ENCODE data around the gene RNF138. TPM values are rescaled to one million over a fixed set of nuclear protein-coding genes. Genes with fewer than 3 reads are reported as not detected.
"Not testable (repeated sequence)": the region's sequence is repeated elsewhere in the genome, so short reads cannot be mapped to it uniquely, and the experiment has no call there.

The RNF138 gene
- total RNA-seq, 2 experiments from 2014 or later, result 84.4 to 85.1 TPM

DNA sequence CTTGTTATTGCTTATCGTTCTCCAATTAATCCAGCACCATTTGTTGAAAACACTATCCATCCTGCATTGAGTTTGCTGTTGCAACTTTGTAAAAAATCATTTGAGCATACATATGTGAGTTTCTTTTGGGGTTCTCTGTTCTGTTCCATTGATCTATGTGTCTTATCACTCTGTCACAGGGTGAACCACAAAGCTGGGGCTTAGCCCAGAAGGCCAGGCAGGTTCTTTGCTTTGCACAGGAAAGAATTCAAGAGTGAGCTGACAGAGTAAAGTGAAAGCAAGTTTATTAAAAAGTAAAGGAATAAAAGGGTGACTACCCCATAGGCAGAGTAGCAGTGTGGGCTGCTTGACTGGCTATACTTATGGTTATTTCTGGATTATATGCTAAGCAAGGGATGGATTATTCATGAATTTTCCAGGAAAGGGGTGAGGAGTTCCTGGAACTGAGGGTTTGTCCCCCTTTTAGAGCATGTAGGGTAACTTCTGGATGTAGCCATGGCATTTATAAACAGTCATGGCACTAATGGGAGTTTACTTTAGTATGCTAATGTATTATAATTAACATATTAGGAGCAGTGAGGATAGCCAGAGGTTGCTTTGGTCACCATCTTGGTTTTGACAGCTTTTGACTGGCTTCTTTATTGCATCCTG is 46.8 kb downstream of the RNF138 start:
- Mint-ChIP-seq H3K27ac (peak overlapping the region; percentile 9), H3K36me3 (ENCODE audit: low read depth) (peaks cover 6% of the 10 kb centered on the region), H3K4me1 (peaks cover 5% of the 10 kb centered on the region), H3K4me3 (no peak overlapping the region), H3K9me3 (ENCODE audit: low read depth) (no peaks in the 10 kb centered on the region), H3K27me3 (no peaks in the 10 kb centered on the region)
- ChIA-PET CTCF (interaction anchor here (0.6 to 1.4 kb wide), 2 partner anchors 19 to 84 kb away, joined by 3 to 6 read pairs; no protein-coding TSS in a partner anchor), POLR2A (no interaction called here)
- no peak for DNase-seq
- peak; percentile 61 for ATAC-seq
- intact Hi-C loops (cut with DNase I, micrococcal nuclease), result no loop called here

DNA sequence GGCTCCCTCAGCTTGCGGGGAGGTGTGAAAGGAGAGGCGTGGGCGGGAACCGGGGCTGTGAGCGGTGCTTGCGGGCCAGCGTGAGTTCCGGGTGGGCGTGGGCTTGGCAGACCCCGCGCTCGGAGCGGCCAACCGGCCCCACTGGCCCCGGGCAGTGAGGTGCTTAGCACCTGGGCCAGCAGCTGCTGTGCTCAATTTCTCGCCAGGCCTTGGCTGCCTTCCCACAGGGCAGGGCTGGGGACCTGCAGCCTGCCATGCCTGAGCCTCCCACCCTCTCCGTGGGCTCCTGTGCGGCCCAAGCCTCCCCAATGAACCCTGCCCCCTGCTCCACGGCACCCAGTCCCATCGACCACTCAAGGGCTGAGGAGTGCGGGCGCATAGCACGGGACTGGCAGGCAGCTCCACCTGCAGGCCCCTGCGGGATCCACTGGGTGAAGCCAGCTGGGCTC is 48.2 kb downstream of the RNF138 start:
- Mint-ChIP-seq H3K9me3 (ENCODE audit: low read depth) (no peaks in the 10 kb centered on the region), H3K4me3 (no peak overlapping the region), H3K27me3 (no peaks in the 10 kb centered on the region), H3K4me1 (peaks cover 5% of the 10 kb centered on the region), H3K27ac (no peak overlapping the region), H3K36me3 (ENCODE audit: low read depth) (peaks cover 6% of the 10 kb centered on the region)
- ATAC-seq (no peak), DNase-seq (no peak)
- intact Hi-C loops (cut with DNase I, micrococcal nuclease), result no loop called here
- ChIA-PET POLR2A (interaction anchor here (0.8 kb wide), 1 partner anchor 27 kb away, joined by 3 read pairs; no protein-coding TSS in a partner anchor), CTCF (interaction anchor here (0.7 to 1.4 kb wide), 3 partner anchors 11 to 235 kb away, joined by 3 to 6 read pairs (median 4); no protein-coding TSS in a partner anchor)

DNA sequence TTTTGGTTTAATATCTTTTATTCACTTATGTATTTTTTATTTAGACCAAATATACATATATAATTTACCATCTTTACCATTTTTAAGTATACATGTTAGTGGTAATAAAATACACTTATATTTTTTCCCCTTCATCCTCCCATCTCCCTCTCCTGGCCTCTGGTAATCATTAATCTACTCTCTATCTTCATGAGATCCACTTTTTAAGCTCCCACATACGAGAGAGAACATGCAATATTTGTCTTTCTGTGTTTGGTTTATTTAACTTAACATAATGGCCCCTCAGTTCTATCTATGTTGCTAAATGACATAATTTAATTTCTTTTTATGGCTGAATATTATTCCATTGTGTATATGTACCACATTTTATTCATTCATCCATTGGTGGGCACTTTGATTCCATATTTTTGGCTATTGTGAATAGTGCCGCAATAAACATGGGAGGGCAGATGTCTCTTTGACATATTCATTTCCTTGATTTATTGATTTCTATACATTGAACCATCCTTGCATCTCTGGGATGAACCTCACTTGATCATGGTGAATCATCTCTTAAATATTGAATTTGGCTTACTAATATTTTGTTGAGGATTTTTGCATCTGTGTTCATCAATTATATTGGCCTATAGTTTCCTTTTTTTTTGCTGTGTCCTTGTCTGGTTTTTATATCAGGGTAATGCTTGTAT is 56.7 kb downstream of the RNF138 start:
- Mint-ChIP-seq H3K4me1 (peaks cover 7% of the 10 kb centered on the region), H3K9me3 (ENCODE audit: low read depth) (no peaks in the 10 kb centered on the region), H3K27me3 (no peaks in the 10 kb centered on the region), H3K27ac (no peak overlapping the region), H3K36me3 (ENCODE audit: low read depth) (no peaks in the 10 kb centered on the region), H3K4me3 (no peak overlapping the region)
- CTCF ChIA-PET, result interaction anchor here (1.1 kb wide), 1 partner anchor 10 kb away, joined by 4 read pairs; no protein-coding TSS in a partner anchor
- DNase-seq (no peak), ATAC-seq (no peak)
- POLR2A ChIA-PET, result no interaction called here
- intact Hi-C loops (cut with DNase I, micrococcal nuclease), result no loop called here

GRCh38 chr18:32152705-32153448 is 61.2 kb downstream of the RNF138 start:
- no peak overlapping the region for H3K4me3 Mint-ChIP-seq

DNA sequence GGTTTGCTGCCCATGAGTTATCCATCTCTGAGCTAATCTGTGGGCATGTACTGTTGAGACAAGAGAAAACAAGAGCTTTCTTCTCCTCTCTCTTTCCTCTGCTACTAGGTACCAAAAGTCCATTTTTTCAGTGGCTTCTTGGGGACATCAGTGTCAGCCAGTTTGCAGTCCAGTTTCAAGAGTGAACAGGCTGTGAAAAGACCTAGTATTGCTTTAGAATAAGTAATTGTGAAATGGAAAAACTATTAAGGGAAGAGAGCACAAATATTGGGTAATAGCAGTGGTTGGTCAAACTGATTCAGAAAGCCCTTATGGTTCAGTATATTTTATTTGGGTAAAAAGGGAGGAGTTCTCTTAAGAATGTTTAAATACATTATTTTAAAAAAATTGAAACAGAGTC is 65.2 kb downstream of the RNF138 start:
- ATAC-seq (no peak), DNase-seq (no peak)
- ChIA-PET POLR2A (no interaction called here), CTCF (interaction anchor here (0.7 to 7.5 kb wide), 5 partner anchors 17 to 394 kb away, joined by 3 to 98 read pairs (median 3); no protein-coding TSS in a partner anchor)
- Mint-ChIP-seq H3K4me3 (no peak overlapping the region), H3K9me3 (ENCODE audit: low read depth) (no peaks in the 10 kb centered on the region), H3K27me3 (peaks cover 7% of the 10 kb centered on the region), H3K4me1 (peaks cover 9% of the 10 kb centered on the region), H3K36me3 (ENCODE audit: low read depth) (no peaks in the 10 kb centered on the region), H3K27ac (no peak overlapping the region)
- intact Hi-C loops (cut with DNase I, micrococcal nuclease), result loop anchor here (5.0 to 10.0 kb wide), 3 partner anchors 115 to 130 kb away; no protein-coding TSS in a partner anchor

More at GRCh38 chr18:32152705-32153448, 61.2 kb downstream of the RNF138 start:
- H3K27ac Mint-ChIP-seq, result no peak overlapping the region
- intact Hi-C loops (cut with DNase I, micrococcal nuclease), result loop anchor here in 1 of 2 experiments (10.0 kb wide), 1 partner anchor 122 kb away; no protein-coding TSS in a partner anchor
- CTCF ChIA-PET, result interaction anchor here (0.6 to 2.0 kb wide), 5 partner anchors 22 to 401 kb away, joined by 3 to 4 read pairs (median 3); no protein-coding TSS in a partner anchor
- peaks cover 5% of the 10 kb centered on the region for H3K27me3 Mint-ChIP-seq
- POLR2A ChIA-PET, result no interaction called here
- no peaks in the 10 kb centered on the region for H3K9me3 Mint-ChIP-seq (ENCODE audit: low read depth)
- no peak for DNase-seq
- peak; percentile 48 for ATAC-seq
- peaks cover 7% of the 10 kb centered on the region for H3K4me1 Mint-ChIP-seq
- H3K36me3 Mint-ChIP-seq (ENCODE audit: low read depth), result no peaks in the 10 kb centered on the region

GRCh38 chr18:32157580-32157979 is 65.9 kb downstream of the RNF138 start:
- ChIA-PET CTCF (interaction anchor here (0.6 to 7.5 kb wide), 33 partner anchors 9 to 447 kb away, joined by 3 to 98 read pairs (median 4); partner anchors contain the start of gene GAREM1), POLR2A (no interaction called here)
- DNase-seq (no peak), ATAC-seq (no peak)
- Mint-ChIP-seq H3K9me3 (ENCODE audit: low read depth) (no peaks in the 10 kb centered on the region), H3K36me3 (ENCODE audit: low read depth) (no peaks in the 10 kb centered on the region), H3K27ac (no peak overlapping the region), H3K4me1 (peaks cover 9% of the 10 kb centered on the region), H3K27me3 (peaks cover 7% of the 10 kb centered on the region), H3K4me3 (no peak overlapping the region)
- intact Hi-C loops (cut with DNase I, micrococcal nuclease), result loop anchor here (5.0 to 10.0 kb wide), 3 partner anchors 115 to 130 kb away; no protein-coding TSS in a partner anchor

- ChIA-PET POLR2A (interaction anchor here (0.6 kb wide), 2 partner anchors 83 to 154 kb away, joined by 4 to 5 read pairs; no protein-coding TSS in a partner anchor), CTCF (interaction anchor here (0.6 to 7.5 kb wide), 33 partner anchors 9 to 1761 kb away, joined by 3 to 98 read pairs (median 4); partner anchors contain the start of gene GAREM1)
- DNase-seq (peak; percentile 82), ATAC-seq (peak; percentile 92)
- Mint-ChIP-seq H3K9me3 (ENCODE audit: low read depth) (no peaks in the 10 kb centered on the region), H3K4me1 (peaks cover 4% of the 10 kb centered on the region), H3K4me3 (peak overlapping the region; percentile 54), H3K27me3 (peaks cover 7% of the 10 kb centered on the region), H3K27ac (no peak overlapping the region), H3K36me3 (ENCODE audit: low read depth) (no peaks in the 10 kb centered on the region)
- intact Hi-C loops (cut with DNase I, micrococcal nuclease), result loop anchor here (1.0 to 10.0 kb wide), 4 partner anchors 114 to 394 kb away; no protein-coding TSS in a partner anchor
Observed at GRCh38 chr18:32158108-32158624, 66.5 kb downstream of the RNF138 start.

DNA sequence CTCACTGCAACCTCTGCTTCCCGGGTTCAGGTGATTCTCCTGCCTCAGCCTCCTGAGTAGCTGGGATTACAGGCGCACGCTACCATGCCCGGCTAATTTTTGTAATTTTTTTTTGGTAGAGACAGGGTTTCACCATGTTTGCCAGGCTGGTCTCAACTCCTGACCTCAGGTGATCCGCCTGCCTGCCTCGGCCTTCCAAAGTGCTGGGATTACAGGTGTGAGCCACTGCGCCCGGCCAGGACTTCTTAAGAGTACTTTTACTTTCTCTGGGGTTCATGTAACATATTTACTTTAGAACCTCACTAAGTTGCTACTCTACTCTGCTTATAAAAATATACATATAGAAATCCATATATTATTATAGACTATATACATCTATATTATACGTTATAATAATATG is 67.0 kb downstream of the RNF138 start:
- not testable (repeated sequence) for DNase-seq; H3K27me3 Mint-ChIP-seq; H3K4me1 Mint-ChIP-seq; ATAC-seq; H3K27ac Mint-ChIP-seq; H3K36me3 Mint-ChIP-seq (ENCODE audit: low read depth); H3K9me3 Mint-ChIP-seq (ENCODE audit: low read depth)
- POLR2A ChIA-PET, result interaction anchor here (0.6 kb wide), 2 partner anchors 83 to 154 kb away, joined by 4 to 5 read pairs; no protein-coding TSS in a partner anchor
- H3K4me3 Mint-ChIP-seq, result peak overlapping the region; percentile 54
- intact Hi-C loops (cut with DNase I, micrococcal nuclease), result loop anchor here (1.0 to 10.0 kb wide), 4 partner anchors 114 to 394 kb away; no protein-coding TSS in a partner anchor
- CTCF ChIA-PET, result interaction anchor here (0.6 to 7.5 kb wide), 18 partner anchors 8 to 1760 kb away, joined by 3 to 98 read pairs (median 4); no protein-coding TSS in a partner anchor

DNA sequence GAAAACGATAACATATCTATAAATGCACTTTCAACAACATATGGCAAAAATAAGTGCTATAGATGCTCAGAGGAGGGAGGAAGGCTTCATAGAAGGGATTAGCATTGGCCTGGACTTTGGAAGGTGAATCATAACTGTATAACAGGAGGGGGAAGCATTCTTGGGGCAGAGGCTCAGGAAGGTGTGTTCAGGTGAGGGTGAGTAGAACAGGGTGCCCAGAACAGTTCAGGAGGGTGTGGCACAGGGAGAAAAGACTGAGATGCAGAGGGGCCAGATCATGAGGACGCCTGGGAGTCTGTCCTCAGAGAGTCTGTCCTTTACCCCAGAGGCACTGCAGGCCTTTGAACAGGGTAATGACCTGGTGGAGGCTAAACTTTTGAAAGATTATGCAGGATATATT is 68.9 kb downstream of the RNF138 start:
- ATAC-seq, result no peak
- H3K4me1 Mint-ChIP-seq, result peaks cover 2% of the 10 kb centered on the region
- intact Hi-C loops (cut with DNase I, micrococcal nuclease), result no loop called here
- H3K27me3 Mint-ChIP-seq, result peaks cover 5% of the 10 kb centered on the region
- H3K4me3 Mint-ChIP-seq, result no peak overlapping the region
- H3K36me3 Mint-ChIP-seq (ENCODE audit: low read depth), result no peaks in the 10 kb centered on the region
- DNase-seq, result no peak
- H3K9me3 Mint-ChIP-seq (ENCODE audit: low read depth), result no peaks in the 10 kb centered on the region
- CTCF ChIA-PET, result interaction anchor here (7.5 kb wide), 1 partner anchor 391 kb away, joined by 98 read pairs; no protein-coding TSS in a partner anchor
- H3K27ac Mint-ChIP-seq, result no peak overlapping the region
- POLR2A ChIA-PET, result no interaction called here

DNA sequence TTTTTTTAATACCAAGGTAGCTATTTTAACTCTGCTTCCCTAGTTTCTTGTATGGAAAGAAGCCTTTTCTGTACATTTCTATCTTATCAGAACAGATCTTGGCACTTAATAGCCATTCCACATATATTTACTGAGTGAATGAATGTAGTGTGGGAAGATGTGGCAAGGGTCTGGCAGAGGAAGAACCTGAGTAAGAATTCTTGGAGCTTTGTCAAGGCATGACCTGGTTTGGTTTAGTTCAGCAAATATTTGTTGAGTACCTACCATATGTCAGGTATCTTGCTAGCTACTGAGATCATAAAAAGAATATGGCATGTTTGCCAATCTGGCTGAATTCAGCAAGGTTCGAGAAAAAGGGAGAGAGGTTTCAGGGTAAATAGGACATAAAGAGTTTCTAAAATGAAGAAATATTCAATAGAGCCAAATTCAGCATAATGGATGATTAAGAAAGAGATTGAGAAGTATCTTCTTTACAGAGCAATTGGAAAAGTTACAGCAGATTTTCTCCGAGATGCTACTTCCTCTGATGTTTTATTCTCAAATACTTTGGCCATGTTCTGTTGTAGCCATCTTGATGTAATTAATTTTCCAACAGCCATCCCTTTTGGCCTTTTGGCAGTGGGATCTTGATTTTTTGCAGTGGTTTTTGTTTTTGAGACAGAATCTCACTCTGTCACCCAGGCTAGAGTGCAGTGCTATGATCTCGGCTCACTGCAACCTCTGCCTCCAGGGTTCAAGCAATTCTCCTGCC is 76.5 kb downstream of the RNF138 start:
- no peaks in the 10 kb centered on the region for H3K36me3 Mint-ChIP-seq (ENCODE audit: low read depth)
- intact Hi-C loops (cut with DNase I, micrococcal nuclease), result no loop called here
- H3K27me3 Mint-ChIP-seq, result peaks cover 2% of the 10 kb centered on the region
- no peak for DNase-seq
- ChIA-PET CTCF (interaction anchor here (0.5 to 2.3 kb wide), 3 partner anchors 10 to 374 kb away, joined by 3 to 9 read pairs (median 3); no protein-coding TSS in a partner anchor), POLR2A (no interaction called here)
- no peak for ATAC-seq
- no peak overlapping the region for H3K27ac Mint-ChIP-seq
- H3K4me3 Mint-ChIP-seq, result no peak overlapping the region
- H3K4me1 Mint-ChIP-seq, result no peaks in the 10 kb centered on the region
- H3K9me3 Mint-ChIP-seq (ENCODE audit: low read depth), result no peaks in the 10 kb centered on the region
